Right lobe of liver (tissue), 4 donors: ENCODE results near the gene DDX41.

Experiments
- POLR2A ChIP-seq: fragments of 450-650 bp; IDR thresholded peaks from one replicate; pipeline ENCODE4 v1.6.1; 2017; ENCODE audit warnings: antibody characterized with exemption, mild to moderate bottlenecking
- TF ChIP-seq, protein P1 (sequence below), 4 donors: fragments of 200-600 bp in 3 of 4; fragments of 450-650 bp in 1 of 4; IDR thresholded peaks; one replicate each; pipeline versions ENCODE4 v1.5.1 to v1.8.0; 2016 to 2022; ENCODE audit warnings: antibody characterized with exemption in 4 of 4, mild to moderate bottlenecking in 2 of 4
- donor health status: DM: no; HTN: no; CAD: no.
- donor health status: DM: no; HTN: no; CAD: no.
- donor health status: DM: no; HTN: yes; CAD: no.

DNA sequence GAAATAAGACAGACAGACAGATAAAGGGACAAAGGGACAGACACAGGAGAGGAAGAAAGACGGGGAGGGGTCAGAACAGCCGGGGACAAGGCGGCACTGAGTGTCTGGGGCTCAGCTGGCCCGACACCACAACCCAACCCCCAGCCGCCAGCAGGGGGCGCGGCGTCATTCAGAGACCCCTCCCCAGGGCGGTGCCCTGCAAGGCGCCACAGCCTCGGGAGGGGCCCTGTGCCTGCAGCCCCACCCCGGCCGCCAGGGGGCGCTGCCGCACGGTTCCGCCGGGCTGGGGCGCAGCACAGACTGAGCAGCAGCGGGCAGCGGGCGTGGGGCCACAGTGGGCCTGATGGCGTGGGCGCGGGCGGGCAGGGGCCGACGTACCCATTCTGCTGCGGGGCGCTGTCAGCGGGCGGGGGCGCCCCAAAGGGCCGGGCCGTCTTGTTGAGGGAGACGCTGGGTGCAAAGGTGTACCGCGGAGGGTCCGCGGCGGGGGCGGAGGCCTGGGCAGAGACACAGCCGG lies 25.3 kb downstream of the DDX41 start:
- TF ChIP-seq, protein P1, sequence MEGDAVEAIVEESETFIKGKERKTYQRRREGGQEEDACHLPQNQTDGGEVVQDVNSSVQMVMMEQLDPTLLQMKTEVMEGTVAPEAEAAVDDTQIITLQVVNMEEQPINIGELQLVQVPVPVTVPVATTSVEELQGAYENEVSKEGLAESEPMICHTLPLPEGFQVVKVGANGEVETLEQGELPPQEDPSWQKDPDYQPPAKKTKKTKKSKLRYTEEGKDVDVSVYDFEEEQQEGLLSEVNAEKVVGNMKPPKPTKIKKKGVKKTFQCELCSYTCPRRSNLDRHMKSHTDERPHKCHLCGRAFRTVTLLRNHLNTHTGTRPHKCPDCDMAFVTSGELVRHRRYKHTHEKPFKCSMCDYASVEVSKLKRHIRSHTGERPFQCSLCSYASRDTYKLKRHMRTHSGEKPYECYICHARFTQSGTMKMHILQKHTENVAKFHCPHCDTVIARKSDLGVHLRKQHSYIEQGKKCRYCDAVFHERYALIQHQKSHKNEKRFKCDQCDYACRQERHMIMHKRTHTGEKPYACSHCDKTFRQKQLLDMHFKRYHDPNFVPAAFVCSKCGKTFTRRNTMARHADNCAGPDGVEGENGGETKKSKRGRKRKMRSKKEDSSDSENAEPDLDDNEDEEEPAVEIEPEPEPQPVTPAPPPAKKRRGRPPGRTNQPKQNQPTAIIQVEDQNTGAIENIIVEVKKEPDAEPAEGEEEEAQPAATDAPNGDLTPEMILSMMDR (IDR thresholded peaks at IDR 0.05), result peak; percentile 39 to 46 (median 43)
- TF ChIP-seq POLR2A, result no peak
